Measurements from ENCODE around the gene CARD9.

DNA sequence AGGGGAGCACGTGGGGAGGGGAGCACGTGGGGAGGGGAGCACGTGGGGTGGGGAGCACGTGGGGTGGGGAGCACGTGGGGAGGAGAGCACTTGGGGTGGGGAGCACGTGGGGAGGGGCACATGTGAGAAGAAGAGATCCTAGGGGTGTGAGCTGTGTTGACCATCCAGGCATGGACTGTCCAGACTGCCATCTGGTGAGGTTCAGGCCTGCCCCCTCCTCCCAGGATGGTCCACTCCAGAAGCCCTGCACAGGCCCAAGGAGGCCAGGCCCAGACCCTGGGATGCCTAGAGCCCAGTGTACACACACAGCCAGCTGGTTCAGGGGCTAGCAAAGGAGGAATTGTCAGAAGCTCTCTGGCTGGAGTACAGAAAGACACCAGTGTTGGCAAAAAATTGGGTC, 24.2 kb upstream of the CARD9 start:
- TF ChIP-seq, protein P1, sequence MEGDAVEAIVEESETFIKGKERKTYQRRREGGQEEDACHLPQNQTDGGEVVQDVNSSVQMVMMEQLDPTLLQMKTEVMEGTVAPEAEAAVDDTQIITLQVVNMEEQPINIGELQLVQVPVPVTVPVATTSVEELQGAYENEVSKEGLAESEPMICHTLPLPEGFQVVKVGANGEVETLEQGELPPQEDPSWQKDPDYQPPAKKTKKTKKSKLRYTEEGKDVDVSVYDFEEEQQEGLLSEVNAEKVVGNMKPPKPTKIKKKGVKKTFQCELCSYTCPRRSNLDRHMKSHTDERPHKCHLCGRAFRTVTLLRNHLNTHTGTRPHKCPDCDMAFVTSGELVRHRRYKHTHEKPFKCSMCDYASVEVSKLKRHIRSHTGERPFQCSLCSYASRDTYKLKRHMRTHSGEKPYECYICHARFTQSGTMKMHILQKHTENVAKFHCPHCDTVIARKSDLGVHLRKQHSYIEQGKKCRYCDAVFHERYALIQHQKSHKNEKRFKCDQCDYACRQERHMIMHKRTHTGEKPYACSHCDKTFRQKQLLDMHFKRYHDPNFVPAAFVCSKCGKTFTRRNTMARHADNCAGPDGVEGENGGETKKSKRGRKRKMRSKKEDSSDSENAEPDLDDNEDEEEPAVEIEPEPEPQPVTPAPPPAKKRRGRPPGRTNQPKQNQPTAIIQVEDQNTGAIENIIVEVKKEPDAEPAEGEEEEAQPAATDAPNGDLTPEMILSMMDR (IDR thresholded peaks at IDR 0.05; ENCODE audit: low read depth, low read length, poor library complexity, severe bottlenecking): no peak
- TF ChIP-seq EZH2phosphoT487 (IDR thresholded peaks at IDR 0.05; ENCODE audit: borderline replicate concordance, low read length): no peak

Data from DOHH2 (cell line).